AG04450 (cell line): Measurements from ENCODE around the gene DLX6. TPM values are rescaled to one million over a fixed set of nuclear protein-coding genes. Genes with fewer than 3 reads are reported as not detected.

Source experiments
- CTCF ChIA-PET: fragments of 300-600, 350-600 bp; formaldehyde crosslinking; extraction: SDS; loops from one replicate; lab custom pipeline; 2022; ENCODE audit warnings: antibody characterized with exemption, inconsistent platforms; lab: Charles Lee
- POLR2A ChIA-PET: fragments of 350-600 bp; formaldehyde crosslinking; extraction: SDS; loops from one replicate; lab custom pipeline; 2021; ENCODE audit warnings: antibody characterized with exemption, inconsistent platforms; lab: Yijun Ruan, JAX
- DNase-seq: peaks from one replicate; pipeline ENCODE4 v3.0.0-alpha.2; 2011; ENCODE audit warnings: low read depth, low spot score
- H3K27ac ChIP-seq: one replicate; pipeline ENCODE4 v1.5.1; 2012; ENCODE audit warnings: low read depth, low read length, control low read depth
- H3K27me3 ChIP-seq: one replicate; pipeline ENCODE4 v1.6.0; 2012; ENCODE audit warnings: low read length; ENCODE audit not compliant: control insufficient read depth, insufficient read depth
- H3K4me3 ChIP-seq: 2 replicates; pipeline ENCODE4 v1.5.1; 2011; ENCODE audit warnings: mild to moderate bottlenecking, low read depth, low read length, control low read depth
- H3K9me3 ChIP-seq: 2 replicates; pipeline ENCODE4 v1.5.1; 2012; ENCODE audit warnings: low read length; ENCODE audit not compliant: control insufficient read depth, insufficient read depth
- polyA minus RNA-seq: library from RNA; depleted of rRNA, polyadenylated mRNA; stranded (reverse); fragments of >200 nt; gene quantifications from 2 replicates; pipeline ENCODE4 v1.2.3, GENCODE V29; 2011; rRNA and poly(A)+ RNA removed
- polyA plus RNA-seq: library from polyadenylated mRNA; depleted of rRNA; stranded (reverse); fragments of >200 nt; gene quantifications from 2 replicates; pipeline ENCODE4 v1.2.3, GENCODE V29; 2011; rRNA removed
- TF ChIP-seq, protein P1 (sequence below): IDR thresholded peaks from 2 replicates; pipeline ENCODE4 v1.5.1; 2011; ENCODE audit warnings: low read depth, low read length, control low read depth, inconsistent platforms

The DLX6 gene
- not detected in 2 replicates for polyA plus RNA-seq
- polyA minus RNA-seq = not detected in 2 replicates

DNA sequence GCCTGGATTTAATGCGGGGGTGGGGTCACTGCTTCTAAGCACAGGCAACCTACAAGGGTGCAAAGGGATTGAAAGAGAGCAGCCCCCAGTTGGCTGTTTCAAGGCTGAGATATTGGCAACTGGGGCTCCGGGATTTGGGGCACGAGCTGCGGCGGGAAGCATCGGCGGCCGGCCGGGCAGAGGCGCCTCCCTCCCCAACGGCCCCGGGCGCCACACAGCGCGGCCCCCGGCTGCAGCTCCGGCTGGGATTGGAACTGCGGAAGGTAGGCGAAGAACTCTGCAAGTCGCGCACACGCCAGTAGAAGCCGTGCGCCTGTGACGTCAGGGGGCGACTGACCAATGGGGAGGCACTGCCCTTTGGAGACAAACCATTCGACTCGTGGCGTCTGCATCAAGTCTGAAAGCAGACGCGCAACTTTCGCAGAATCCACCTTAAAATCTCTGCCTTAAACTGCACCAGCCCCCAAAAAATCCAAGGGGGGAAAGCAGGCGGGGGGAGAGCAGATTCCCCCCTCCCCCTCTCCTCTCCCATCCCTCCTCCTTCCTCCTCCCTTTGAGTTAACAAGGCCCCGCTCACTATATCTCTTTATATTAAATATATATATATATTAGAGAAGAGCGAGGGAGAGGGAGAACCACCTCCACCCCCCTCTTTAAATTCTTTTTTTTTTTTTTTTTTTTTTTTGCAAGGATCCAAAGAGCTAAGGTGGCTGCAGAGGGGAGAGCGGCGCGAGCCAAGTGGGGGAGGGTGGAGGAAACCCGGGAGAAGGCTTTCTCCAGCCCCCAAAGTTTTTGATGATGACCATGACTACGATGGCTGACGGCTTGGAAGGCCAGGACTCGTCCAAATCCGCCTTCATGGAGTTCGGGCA is at the start of gene DLX6:
TSS of gene DLX6 (plus strand) at position 371 of the 872 bp plus-strand sequence. CDS start at position 796, 425 bp downstream.
- POLR2A ChIA-PET = no interaction called here
- peaks cover 81% of the 10 kb centered on the region for H3K27me3 ChIP-seq

DNA sequence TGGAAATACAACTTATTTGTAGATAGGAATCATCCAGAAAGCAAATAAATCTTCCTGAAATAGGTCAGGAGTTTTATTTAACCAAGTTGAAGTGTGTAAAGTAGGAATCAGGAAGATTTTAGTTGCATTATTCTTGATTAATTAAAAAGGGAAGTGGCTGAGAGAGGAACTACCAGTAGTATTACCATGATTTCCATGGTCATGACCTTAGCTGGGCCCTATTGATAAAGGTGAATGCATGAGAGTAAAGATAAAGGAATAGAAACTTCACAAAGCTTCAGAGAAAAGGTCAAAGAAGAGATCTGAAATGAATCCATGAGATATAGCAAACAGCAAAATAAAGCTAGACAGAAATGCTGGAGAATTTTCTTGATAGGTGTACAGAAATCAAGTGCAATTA is 46.2 kb upstream of the DLX6 start:
- Histone ChIP-seq H3K27me3 (no peaks in the 10 kb centered on the region), H3K9me3 (no peaks in the 10 kb centered on the region), H3K27ac (no peak overlapping the region), H3K4me3 (no peak overlapping the region)
- TF ChIP-seq, protein P1, sequence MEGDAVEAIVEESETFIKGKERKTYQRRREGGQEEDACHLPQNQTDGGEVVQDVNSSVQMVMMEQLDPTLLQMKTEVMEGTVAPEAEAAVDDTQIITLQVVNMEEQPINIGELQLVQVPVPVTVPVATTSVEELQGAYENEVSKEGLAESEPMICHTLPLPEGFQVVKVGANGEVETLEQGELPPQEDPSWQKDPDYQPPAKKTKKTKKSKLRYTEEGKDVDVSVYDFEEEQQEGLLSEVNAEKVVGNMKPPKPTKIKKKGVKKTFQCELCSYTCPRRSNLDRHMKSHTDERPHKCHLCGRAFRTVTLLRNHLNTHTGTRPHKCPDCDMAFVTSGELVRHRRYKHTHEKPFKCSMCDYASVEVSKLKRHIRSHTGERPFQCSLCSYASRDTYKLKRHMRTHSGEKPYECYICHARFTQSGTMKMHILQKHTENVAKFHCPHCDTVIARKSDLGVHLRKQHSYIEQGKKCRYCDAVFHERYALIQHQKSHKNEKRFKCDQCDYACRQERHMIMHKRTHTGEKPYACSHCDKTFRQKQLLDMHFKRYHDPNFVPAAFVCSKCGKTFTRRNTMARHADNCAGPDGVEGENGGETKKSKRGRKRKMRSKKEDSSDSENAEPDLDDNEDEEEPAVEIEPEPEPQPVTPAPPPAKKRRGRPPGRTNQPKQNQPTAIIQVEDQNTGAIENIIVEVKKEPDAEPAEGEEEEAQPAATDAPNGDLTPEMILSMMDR = no peak
- POLR2A ChIA-PET = no interaction called here
- no peak for DNase-seq
- CTCF ChIA-PET = no interaction called here

More for the DNA sequence above, at the start of gene DLX6:
- Histone ChIP-seq H3K9me3 (peaks cover 5% of the 10 kb centered on the region; the same call in 1 of the 2 replicates), H3K4me3 (peak within 1 kb of the TSS; percentile 7; the same call in 1 of the 2 replicates), H3K27ac (no peak within 1 kb of the TSS)
- TF ChIP-seq, protein P1 = no peak
- CTCF ChIA-PET = interaction anchor here (1.1 kb wide), 1 partner anchor 22 kb away, joined by 12 read pairs; no protein-coding TSS in a partner anchor
- DNase-seq = no peak

DNA sequence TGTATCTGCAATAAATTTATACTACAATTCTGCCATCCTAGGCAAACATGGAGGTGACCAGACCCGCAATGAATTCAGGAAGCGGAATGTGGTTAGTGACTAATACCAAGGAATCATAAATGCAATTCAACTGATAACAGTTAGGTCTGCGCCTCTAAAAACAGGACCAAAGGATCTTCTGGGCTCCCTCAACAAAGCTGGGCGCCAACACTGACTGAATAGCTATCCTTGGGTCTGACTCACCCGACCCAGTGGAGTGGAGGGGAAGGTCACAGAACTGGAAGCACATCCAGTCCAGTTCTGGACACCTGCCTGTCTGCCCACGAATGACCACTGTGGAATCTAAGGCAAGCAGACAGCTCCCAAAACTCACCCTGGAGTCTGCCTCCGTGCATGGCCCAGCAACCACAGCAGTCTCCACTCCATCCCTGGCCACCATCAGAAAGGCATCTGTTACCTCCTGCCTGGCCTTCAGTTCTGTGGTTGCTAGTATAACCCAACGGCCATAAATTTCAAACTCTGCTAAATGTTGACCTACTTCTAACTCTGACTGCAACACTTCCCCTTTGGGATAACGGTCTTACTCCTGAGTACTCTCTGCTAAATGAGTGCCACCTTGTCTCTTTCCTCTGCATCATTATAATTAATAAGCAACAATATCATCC is 43.0 kb upstream of the DLX6 start:
- TF ChIP-seq, protein P1 = no peak
- Histone ChIP-seq H3K9me3 (no peaks in the 10 kb centered on the region), H3K27me3 (no peaks in the 10 kb centered on the region), H3K27ac (no peak overlapping the region), H3K4me3 (no peak overlapping the region)
- ChIA-PET POLR2A (no interaction called here), CTCF (no interaction called here)
- DNase-seq = no peak

DNA sequence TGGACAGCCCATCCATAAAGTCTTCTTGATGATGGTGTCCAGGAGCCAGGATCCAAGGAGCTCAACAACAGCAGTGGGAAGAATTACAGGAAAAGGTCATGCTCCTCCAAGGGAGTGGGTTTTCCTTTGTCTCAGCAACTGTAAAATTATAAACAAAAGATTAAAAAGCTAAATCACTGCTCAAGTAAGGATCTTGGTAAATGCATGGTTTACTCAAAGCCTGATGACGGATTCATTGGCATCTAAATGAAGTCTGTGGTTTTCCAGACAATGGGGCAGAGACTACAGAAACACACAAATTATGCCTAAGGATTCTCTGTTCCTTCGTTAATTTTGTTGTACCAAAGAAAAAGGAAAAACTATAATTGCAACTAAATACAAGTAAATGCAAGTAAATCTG is 36.4 kb upstream of the DLX6 start:
- no peak overlapping the region for H3K4me3 ChIP-seq
- no peaks in the 10 kb centered on the region for H3K27me3 ChIP-seq
- no peak overlapping the region for H3K27ac ChIP-seq
- POLR2A ChIA-PET = no interaction called here
- TF ChIP-seq, protein P1 = no peak
- DNase-seq = no peak
- CTCF ChIA-PET = no interaction called here
- no peaks in the 10 kb centered on the region for H3K9me3 ChIP-seq
